ENCODE results near the gene FPR2.

- no peak for TF ChIP-seq CTCF (IDR thresholded peaks at IDR 0.05)
- TF ChIP-seq EZH2 (IDR thresholded peaks at IDR 0.05; ENCODE audit: borderline replicate concordance, insufficient read depth, low read depth, low read length, poor library complexity, severe bottlenecking): no peak
Measured at GRCh38 chr19:51807111-51807701, 46.2 kb downstream of the FPR2 start.
